GM18873 (cell line): ENCODE results near the gene TRPM5.

ENCODE experiments used
- ATAC-seq: cut with Tn5 transposase; IDR thresholded peaks from one replicate; pipeline ENCODE4 v1.9.1; 2021; ENCODE audit warnings: mild to moderate bottlenecking, moderate library complexity, moderate number of reproducible peaks; ENCODE audit not compliant: unreplicated experiment, low FRiP score

TRPM5 gene

DNA sequence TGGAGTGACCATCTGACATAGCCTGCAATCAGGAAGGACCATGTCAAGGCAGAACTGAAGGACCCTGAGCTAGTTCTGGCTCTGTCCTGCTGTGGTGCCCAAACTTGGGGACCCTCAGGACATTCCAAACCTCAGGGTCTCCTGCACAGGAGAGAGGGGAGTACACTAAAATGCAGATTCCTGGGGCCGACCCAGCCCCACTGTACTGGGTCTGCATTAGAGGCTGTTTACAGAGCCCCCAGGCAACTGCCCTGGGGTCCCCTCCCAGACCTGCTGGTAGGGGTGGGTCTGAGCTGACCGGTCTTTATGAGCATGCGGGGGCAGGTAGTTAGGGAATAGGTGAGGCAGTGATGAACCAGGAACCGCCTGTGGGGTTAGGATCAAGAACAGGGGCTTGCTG, 6.8 kb downstream of the TRPM5 start:
- no peak for ATAC-seq

DNA sequence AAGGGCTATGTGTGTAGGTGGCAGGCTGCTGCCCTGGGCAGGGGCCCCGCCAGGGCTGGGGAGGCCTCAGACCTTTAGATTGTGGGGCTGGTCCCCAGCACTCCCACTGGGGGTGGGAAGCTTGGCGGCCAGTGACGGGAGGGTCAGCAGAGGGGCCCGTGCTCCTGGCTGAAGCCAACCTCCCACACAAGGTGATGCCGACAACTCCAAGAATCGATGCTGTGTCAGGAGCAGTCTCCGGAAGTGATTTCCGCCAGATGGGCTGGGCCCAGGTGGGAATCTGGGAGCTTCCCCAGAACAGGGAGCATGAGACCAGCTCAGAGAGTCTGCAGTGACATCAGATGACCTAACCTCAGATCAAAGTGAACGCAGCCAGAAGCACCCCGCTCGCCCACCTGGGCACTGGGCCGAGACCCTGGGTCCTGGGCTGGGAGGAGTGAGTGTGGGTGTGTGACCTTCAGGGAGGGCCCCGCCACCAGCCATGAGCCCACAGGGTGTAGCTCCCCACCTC, 7.7 kb downstream of the TRPM5 start:
- ATAC-seq = no peak

DNA sequence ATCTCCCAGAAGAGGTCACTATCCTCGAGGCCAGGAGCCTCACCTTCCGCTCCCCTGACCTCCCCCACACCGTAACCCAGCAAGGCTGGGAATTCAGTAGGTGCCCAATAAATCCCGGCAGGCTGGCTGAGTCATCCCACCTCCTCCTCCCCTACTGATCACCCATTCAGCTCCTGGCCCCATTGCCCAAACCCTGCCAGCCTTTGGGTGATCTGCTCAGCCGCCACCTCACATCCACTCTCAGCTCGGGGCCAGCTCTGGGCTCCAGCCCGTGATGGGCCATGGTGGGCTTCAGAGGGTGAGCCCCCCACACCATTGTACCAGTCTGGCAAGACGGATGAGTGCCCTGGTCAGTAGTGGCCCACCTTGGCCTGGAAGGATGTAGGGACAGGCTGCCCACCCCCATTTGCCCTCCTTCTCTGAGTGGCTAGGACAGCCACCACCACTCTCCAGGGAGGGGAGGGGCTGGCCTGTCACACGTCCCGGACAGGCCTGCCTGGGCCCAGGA, 8.2 kb downstream of the TRPM5 start:
- no peak for ATAC-seq

DNA sequence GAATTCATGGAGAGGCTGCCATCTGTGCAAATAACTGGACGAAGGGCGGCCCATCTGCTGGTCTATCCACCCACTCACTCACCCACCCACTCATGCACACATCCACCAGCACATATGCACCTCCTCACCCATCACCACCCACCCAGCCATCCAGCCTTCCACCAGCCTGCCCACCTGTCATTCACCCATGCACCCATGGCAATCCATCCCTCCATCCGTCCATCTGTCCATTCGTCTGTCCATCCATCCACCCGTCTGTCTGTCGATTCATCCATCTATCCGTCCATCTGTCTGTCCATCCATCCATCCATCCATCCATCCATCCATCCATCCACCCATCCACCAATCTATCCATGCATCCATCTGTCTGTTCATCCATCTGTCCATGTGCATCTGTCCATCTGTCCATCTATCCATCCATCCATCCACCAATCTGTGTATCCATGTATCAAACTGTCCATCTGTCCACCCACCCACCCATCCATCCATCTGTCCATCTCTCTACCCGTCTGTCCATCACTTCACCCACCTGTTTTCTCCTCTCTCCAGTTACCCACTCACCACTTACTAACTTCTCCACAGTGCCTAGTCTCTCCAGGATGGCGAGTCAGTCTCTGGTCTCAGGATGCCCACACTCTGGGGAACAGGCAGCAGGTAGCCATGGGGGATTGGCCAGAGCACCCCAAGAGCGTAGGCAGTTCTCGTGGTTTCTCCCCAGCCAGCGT, 8.9 kb downstream of the TRPM5 start:
- no peak for ATAC-seq

DNA sequence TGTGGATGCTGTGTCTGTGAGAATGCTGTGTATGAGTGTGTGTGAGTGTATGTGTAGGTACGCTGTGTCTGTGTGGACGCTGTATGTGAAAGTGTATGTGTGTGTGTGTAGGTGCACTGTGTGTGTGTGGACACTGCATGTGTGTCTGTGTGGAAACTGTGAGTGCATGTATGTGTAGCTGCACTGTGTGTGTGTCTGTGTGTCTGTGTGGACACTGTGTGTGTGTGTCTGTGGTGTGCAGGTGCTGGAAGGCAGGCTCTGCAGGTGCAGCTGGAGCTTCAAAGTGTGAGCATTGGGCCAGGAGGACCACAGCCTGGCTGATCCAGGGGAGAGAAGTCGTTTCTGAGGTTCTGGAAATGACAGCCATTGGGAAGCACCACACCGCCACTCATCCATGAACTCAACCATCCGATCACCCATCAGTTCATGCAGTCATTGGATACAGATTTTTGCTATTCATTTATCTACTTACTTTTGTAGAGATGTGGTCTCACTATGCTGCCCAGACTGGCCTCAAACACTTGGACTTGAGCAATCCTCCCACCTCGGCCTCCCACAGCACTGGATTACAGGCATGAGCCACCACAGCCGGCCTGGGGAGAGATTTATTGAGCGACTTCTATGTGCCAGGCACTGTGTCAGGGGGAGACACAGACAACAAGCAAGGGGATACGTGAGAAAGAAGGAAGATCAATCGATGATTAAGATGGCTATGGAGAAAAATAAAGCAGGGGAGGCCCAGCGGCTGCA, 9.6 kb downstream of the TRPM5 start:
- ATAC-seq = no peak

DNA sequence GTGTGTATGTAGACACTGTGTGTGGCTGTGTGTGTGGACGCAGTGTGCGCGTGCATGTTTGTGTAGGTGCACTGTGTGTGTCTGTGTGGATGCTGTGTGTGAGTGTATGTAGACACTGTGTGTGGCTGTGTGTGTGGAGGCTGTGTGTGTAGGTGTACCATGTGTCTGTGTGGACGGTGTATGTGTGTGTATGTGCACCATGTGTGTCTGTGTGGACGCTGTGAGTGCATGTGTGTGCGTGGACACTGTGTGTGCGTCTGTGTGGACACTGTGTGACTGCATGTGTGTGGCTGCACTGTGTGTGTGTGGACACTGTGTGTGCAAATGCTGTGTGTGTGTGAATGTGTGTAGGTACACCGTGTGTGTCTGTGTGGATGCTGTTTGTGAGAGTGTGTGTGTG, 10.3 kb downstream of the TRPM5 start:
- no peak for ATAC-seq

DNA sequence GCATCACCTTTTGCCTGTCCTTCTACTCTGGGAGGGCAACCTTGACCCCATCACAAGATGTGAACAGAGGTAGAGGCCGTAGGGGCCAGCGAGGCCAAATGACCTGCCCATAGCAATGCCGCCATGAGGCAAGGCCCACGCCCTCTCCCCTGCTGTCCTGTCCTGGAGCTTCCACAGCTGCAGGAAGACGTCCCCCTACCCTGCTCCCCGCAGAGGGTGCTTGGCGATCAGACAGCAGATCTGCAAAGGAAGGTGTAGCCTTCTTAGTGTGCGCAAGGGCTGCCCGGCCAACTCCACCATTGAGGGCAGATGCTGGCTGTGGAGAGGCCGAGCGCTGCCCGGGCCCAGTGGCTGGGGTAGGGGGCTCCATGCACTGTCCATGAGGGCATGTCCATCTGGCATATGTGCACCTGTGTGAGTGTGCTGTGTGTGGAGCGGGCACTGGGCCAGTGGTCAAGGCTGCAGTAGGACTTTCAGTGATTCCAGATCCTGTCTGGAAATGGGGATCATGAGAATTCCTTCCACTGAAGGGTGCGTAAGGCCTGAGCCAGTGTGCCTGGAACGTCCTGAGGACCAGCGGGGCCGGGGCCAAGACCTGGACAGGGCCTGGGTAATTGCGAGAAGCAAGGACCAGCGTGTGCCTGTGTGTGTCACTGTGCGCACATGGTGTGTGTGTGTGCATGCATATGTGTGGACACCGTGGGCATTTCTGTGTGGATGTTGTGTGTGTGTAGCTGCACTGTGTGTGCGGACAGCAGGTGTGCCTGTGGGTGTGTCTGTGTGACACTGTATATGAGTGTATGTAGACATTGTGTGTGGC, 11.0 kb downstream of the TRPM5 start:
- ATAC-seq = no peak

DNA sequence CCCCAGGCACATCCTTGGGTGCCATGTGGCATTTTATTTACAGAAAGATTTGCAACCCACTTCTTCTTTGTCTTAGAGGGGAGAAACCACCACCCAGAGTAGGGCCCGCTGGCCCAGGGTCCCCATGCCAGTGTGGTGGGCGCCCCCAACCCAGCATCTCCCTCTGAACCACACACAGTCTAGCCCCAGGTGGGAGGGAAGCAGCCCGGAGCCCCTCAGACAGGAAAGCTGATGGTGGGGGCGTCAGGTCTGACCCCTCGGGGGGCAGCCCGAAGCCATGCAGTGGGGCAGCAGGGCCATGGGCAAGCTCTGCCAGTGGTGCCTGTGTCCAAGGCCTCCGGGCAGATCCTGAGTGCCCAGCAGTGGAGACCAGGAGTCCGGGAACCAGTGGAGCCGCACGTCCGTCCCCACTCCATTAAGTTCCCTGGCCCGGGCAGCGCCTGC, 11.7 kb downstream of the TRPM5 start:
- no peak for ATAC-seq

DNA sequence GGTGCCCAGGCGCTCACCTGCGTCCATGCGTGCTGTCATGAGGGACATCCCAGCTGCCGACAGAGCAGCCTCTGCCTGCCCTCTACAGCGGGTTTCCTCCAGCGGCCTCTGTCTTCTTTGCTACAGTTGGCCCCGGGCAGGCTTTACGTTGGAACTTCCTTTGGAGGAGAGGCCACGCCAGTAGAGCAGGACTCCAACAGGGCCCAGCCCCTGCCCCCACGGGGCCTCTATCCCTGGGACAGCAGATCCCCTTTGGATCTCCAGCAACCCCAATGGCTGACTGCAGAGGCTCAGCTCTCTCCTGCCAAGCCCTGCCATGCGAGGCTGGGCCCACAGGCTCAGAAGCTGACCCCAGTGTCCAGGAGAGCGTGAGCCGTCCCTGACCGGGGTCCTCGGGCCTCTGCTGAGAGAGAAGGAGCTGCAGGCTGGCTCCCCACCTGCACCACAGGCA, 12.1 kb downstream of the TRPM5 start:
- no peak for ATAC-seq

DNA sequence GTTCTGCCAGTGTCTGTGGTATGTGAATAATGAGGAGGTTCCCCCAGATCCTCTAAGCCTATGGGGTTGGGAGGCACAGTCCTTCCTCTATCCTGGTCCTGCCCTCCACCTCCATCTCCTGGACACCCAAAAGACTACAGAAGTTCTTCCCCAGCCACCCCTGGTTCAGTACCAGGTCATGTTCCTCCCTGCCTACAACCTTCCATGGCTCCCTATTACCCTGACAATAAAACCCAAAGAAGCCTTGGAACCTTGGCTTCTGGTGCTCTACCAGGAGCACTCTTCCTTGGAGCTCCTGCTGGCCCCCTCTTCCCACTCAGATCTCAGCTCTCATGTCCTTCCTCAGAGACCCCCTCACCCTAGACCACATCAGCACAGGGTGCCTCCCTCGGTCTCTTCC, 12.9 kb downstream of the TRPM5 start:
- no peak for ATAC-seq

DNA sequence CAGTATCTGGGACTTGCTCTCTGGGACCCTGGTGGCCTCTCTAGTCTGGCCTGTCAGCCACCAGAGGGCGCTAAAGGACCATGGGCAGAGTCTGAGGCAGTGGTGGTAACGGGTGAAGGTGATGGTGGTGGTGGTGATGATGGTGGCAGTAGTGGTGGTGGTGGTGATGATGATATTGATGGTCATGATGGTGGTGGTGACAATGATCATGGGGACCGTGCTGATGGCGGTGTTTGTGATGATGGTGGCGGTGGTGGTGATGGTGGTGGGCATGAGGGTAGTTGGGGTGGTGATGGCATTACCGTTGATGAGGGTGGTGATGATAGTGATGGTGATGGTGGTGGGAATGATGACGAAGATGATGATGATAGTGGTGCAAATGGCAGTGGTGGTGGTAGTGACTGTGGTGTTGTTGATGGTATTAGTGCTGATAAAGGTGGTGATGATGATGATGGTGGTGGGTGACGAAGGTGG, 16.0 kb downstream of the TRPM5 start:
- ATAC-seq = no peak

DNA sequence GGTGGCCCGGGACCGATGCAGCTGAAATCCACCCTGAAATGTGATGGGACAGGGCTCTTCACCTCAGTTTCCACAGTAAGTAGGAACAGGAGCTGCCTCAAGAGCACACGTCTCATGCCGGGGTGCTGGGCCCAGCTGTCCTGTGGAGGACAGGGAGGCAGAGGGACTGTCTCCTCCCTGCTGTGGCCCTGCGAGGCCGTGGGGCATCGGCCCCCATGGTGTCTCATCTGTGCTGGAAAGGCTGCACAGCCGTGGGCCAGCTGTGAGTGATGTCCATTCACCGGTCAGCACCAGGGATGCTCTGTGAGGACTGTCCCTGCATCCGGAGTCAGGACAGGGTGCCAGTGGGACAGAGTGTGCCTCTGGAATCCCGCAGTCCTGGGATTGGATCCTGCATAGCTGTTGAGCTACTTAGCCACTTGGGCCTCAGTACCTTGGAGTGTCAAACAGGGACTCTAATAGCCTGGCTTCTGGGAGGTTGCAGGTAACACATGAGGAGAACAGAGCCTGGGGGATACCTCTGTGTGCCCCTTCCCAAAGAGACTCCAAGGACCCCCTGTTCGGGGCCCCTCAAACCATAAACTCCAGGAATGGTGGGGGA, 16.5 kb downstream of the TRPM5 start:
- ATAC-seq = no peak

DNA sequence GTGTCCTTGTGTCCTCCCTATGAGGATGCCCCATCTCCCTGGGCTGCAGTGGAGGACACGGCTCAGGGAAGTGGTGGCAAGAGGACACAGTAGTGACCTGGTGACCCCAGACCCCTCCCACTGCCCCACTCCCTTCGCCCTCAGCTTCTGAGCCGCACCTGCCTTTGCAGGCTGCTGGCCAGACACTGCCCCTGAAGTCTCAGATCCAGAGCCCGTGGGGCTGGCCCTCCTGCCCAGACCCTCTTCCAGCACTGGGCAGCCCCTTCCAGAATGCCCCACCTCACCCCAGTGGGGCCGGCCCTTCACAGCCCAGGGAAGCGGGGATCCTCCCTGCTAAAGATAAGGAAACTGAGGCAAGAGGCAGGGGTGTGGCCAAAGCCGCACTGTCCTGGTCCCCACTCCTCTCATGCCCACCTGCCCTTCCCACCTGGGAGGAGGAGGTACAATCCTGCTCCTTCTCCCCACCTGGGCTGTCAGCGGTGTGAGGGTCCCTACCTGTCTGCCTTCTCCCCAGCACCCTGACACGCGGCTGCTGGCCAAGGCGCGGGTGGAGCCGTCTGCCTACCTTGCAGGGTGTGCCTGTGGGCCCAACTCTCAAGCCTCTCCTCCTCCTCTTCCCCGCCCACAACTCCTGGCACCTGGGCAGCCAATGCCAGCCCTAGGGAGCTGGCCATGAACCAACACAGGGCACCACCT, 17.3 kb downstream of the TRPM5 start:
- no peak for ATAC-seq

DNA sequence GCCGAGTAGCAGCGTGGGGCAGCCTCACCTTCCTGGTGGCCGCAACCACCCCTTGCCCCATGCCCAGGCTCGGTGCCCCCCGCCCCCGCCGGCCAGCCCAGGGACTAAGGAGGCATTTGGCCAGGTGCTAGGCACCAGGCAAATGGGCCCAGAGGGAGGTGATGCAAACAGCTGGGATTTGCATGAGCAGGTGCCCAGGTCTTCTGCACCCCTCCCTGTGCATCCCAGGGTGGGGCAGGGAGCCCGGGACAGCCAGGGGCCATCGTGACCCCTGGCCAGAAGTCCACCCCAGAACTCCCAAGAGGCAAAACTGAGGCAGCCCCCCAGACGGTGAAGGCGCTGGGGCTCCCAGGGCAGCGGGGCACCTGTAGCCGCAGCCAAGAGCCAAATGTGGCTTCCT, 18.1 kb downstream of the TRPM5 start:
- no peak for ATAC-seq

DNA sequence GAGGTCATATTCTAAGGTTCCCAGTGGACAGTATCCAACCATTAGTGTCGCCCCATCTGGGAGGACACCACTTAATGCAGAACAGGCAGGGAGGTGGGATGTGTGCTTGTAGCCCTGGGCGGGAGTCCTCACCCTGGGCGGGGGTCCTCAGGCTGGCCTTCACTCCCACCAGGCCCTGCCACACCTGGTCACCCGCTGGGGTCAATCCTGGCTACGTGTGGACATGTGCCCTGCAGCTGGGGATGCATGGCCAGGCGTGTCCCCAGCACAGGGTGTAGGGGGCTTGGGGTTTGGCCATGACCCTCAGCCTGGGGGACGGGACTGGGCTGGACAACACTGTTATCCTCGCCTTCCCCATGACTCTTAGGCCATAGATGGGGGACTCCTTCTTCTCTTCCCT, 18.8 kb downstream of the TRPM5 start:
- no peak for ATAC-seq

DNA sequence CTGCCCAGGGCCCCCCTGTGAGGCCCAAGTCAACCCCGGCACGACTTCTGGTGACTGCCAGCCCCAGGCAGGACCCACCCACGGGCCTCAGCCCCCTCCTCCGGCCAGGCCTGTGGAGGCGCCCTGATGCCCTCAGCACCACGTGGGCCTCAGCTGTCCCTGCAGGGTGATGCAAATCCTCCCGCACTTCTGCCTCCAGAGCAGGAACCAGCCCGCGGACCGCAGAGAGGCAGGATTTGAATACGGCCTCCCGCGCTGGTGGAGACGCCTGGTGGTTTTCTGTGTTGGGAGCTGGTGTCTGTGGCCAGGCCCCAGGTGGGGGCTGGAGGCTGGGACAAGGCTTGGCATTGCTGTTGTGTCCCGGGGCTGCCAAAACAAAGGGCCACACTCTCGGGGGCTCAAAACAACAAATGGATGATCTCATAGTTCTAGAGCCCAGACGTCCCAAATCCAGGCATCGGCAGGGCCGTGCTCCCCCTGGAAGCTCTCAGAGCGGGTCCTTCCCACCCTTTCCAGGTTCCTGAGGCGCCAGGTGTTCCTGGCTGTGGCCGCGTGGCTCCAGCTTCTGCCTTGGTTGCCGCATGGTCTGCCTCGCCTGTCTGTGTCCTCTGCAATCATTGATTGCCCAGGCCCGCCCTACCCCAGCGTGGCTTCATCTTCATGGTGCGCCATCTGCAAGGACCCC, 19.4 kb downstream of the TRPM5 start:
- ATAC-seq = no peak

DNA sequence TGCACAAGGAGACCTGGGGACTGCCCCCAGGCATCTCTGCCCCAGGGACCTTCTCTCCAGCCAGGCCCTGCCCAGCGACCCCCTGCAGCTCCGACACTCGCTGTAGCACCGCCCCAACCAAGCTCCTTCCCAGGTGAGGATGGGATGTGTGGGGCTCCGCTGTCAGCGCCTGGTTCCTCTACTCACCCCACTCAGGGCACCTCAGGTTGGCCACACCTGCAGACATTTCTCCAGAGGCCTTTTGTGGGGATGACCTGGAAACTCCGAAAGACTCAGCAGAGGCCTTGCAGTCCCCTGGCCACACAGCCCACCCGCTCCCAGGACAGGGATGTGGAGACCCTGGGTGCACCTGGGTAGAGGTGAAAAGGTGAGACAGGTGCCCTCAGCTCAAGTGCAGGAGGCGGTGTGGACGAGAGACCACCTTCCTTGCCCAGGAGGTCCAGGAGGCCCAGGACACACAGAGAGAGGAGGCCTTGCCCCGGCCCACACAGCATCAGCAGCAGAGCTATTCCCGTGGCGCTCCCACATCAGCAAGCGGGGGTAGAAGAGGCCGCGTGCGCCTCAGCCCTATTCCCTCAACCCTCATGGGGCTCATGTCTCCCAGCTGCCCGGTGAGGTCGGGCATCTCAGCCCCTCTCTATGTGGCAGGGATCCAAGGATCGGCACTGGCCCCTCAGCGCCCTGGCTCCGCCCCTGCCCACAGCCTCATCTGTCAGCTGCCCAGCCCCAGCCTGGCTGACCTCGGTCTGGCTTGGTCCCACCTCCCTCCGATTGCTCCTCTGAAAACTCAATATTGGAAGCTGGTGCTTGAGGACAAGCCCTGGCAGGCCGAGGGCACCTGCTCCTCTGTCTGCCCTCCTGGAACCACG, 20.9 kb downstream of the TRPM5 start:
- ATAC-seq = no peak

DNA sequence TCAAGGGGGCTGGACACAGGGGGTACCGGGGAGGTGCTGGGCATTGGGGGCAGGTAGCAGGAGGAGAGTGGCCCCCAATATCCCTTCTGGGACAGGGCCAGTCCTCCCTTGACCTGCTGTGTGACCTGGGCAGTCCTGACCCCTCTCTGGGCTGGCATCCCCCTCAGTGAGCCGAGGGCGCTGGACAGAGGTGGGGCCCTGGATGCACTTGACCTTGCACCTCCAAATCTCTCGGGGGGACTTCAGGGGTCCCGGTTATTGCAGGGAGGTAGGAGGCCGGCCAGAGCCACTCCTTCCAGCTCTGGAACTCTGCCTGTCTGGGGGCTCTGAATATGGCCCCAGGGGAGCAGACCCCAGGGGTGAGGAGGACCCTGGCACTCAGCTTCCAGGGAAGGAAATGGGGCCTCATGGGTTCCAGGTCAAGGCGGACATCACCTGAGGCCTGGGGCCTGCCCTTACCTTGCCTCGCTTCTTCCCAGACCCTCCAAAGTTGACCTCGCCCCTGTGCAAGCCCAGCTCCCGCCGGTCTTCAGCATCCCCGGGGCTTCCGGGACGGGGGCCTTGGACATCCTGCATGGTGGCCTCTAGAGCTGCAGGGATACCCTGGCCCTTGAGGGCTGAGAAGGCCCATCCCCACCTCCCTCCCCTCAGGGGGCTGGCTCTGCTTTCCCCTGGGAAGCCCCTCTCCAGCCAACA, 21.7 kb downstream of the TRPM5 start:
- no peak for ATAC-seq
